Lower leg skin (tissue), 3 donors: ENCODE data around the gene TM4SF4.

Experiments
- POLR2A ChIP-seq, 2 donors: fragments of 450-650 bp; IDR thresholded peaks; one replicate each; pipeline ENCODE4 v1.6.1; 2016 to 2017; ENCODE audit warnings: antibody characterized with exemption in 2 of 2, mild to moderate bottlenecking in 1 of 2, moderate library complexity in 1 of 2
- TF ChIP-seq, protein P1 (sequence below), 3 donors: fragments of 450-650 bp; IDR thresholded peaks; one replicate each; pipeline ENCODE4 v1.5.1; 2016; ENCODE audit warnings: antibody characterized with exemption in 3 of 3, mild to moderate bottlenecking in 3 of 3, moderate library complexity in 2 of 3

DNA sequence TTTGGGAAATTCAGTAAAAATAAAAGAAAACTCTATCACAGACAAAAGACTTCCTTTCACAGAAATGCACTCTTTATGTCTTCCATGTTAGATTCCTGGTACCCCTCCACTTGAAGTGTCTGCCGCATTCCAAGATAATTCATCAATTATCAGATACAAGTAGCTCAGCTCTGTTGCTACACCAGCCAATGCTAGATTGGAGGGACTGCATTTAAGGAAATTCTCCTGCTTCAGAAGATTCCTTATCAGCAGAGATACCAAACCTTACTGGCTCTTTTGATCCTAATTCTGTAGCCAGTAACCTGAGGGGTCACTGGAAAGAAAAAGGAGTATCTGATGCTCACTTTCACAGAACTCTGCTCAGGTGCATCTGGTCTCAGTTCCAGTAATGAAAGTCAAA is 63.9 kb downstream of the TM4SF4 start:
- TF ChIP-seq, protein P1, sequence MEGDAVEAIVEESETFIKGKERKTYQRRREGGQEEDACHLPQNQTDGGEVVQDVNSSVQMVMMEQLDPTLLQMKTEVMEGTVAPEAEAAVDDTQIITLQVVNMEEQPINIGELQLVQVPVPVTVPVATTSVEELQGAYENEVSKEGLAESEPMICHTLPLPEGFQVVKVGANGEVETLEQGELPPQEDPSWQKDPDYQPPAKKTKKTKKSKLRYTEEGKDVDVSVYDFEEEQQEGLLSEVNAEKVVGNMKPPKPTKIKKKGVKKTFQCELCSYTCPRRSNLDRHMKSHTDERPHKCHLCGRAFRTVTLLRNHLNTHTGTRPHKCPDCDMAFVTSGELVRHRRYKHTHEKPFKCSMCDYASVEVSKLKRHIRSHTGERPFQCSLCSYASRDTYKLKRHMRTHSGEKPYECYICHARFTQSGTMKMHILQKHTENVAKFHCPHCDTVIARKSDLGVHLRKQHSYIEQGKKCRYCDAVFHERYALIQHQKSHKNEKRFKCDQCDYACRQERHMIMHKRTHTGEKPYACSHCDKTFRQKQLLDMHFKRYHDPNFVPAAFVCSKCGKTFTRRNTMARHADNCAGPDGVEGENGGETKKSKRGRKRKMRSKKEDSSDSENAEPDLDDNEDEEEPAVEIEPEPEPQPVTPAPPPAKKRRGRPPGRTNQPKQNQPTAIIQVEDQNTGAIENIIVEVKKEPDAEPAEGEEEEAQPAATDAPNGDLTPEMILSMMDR (IDR thresholded peaks at IDR 0.05), result no peak
- no peak for TF ChIP-seq POLR2A (IDR thresholded peaks at IDR 0.05)
